ENCODE data around the gene COL4A2.

DNA sequence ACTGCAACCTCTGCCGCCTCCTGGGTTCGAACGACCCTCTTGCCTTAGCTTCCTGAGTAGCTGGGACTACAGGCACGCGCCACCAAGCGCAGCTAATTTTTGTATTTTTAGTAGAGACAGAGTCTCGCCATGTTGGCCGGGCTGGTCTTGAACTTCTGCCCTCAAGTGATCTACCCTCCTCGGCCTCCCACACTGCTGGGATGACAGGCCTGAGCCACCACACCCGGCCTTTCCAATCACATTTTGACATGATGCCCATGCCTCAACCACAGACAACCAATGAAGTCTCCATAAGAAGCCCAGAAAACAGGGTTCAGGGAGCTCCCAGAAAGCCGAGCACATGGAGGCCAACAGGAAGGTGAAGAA, 242.7 kb downstream of the COL4A2 start:
- TF ChIP-seq, protein P1, sequence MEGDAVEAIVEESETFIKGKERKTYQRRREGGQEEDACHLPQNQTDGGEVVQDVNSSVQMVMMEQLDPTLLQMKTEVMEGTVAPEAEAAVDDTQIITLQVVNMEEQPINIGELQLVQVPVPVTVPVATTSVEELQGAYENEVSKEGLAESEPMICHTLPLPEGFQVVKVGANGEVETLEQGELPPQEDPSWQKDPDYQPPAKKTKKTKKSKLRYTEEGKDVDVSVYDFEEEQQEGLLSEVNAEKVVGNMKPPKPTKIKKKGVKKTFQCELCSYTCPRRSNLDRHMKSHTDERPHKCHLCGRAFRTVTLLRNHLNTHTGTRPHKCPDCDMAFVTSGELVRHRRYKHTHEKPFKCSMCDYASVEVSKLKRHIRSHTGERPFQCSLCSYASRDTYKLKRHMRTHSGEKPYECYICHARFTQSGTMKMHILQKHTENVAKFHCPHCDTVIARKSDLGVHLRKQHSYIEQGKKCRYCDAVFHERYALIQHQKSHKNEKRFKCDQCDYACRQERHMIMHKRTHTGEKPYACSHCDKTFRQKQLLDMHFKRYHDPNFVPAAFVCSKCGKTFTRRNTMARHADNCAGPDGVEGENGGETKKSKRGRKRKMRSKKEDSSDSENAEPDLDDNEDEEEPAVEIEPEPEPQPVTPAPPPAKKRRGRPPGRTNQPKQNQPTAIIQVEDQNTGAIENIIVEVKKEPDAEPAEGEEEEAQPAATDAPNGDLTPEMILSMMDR (IDR thresholded peaks at IDR 0.05) = no peak
- no peak for TF ChIP-seq POLR2A (IDR thresholded peaks at IDR 0.05)

Data from right lobe of liver (tissue), 4 donors.